ENCODE data around the gene RIMS4. TPM values are rescaled to one million over a fixed set of nuclear protein-coding genes. Genes with fewer than 3 reads are reported as not detected.

Gene RIMS4
- total RNA-seq, 1 experiment from 2014 or later, result 4.0 TPM

DNA sequence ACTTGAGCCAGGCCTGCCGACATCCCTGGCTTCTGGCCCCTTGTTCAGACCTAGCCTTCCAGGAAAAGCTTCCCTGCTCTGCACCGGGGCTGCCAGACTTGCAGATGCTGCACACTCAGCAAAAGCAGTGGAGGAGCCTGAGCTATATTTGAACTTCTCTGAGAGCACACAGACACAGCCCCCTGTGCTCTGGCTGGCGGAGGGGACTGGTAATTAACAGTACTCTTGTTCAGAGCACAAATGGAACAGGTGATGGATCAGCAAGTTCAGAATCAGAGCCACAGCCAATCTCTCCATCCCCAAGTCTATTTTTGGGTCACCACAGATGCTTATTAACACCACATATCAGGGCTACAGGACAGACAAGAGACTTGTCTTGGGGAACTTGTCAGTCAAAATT lies 27.6 kb upstream of the RIMS4 start:
- DNase-seq (ENCODE audit: low read depth, low spot score), result no peak
- intact Hi-C loops (cut with micrococcal nuclease; ENCODE audit: unreplicated experiment) (no loop called here), in situ Hi-C loops (cut with HindIII; ENCODE audit: low pct_unique_long_range_greater_than_20kb, low sequenced_read_pairs) (no loop called here)
- H3K9me3 ChIP-seq (ENCODE audit: control insufficient read depth, insufficient read depth, low read depth, low read length), result no peaks in the 10 kb centered on the region
- TF ChIP-seq TCF7L2 (IDR thresholded peaks at IDR 0.05; ENCODE audit: low read depth, low read length), result no peak
- TF ChIP-seq SIN3A (IDR thresholded peaks at IDR 0.05; ENCODE audit: borderline replicate concordance, insufficient read depth, low read depth, low read length), result no peak
- no peak for TF ChIP-seq POLR2AphosphoS5 (IDR thresholded peaks at IDR 0.05; ENCODE audit: low read depth, low read length)
- TF ChIP-seq REST (IDR thresholded peaks at IDR 0.05; ENCODE audit: insufficient read depth in 1 of 2, low read depth in 2 of 2, low read length in 1 of 2), result no peak
- TF ChIP-seq, protein P1, sequence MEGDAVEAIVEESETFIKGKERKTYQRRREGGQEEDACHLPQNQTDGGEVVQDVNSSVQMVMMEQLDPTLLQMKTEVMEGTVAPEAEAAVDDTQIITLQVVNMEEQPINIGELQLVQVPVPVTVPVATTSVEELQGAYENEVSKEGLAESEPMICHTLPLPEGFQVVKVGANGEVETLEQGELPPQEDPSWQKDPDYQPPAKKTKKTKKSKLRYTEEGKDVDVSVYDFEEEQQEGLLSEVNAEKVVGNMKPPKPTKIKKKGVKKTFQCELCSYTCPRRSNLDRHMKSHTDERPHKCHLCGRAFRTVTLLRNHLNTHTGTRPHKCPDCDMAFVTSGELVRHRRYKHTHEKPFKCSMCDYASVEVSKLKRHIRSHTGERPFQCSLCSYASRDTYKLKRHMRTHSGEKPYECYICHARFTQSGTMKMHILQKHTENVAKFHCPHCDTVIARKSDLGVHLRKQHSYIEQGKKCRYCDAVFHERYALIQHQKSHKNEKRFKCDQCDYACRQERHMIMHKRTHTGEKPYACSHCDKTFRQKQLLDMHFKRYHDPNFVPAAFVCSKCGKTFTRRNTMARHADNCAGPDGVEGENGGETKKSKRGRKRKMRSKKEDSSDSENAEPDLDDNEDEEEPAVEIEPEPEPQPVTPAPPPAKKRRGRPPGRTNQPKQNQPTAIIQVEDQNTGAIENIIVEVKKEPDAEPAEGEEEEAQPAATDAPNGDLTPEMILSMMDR (IDR thresholded peaks at IDR 0.05), result no peak
- no TSS peak for BruUV-seq (replicated peaks)
- CTCF ChIA-PET, result no interaction called here
- H3K4me3 ChIP-seq (ENCODE audit: low read depth in 2 of 2, low read length in 2 of 2), result no peak overlapping the region
- H3K27me3 ChIP-seq (ENCODE audit: control insufficient read depth, insufficient read depth, low read length), result peaks cover 7% of the 10 kb centered on the region; the same call in 1 of the 2 replicates
- no peaks in the 10 kb centered on the region for H3K36me3 ChIP-seq (ENCODE audit: control insufficient read depth, insufficient read depth, low read length)
- H3K27ac ChIP-seq (ENCODE audit: low read length), result no peak overlapping the region
- no peak for ATAC-seq
- POLR2A ChIA-PET, result no interaction called here
- H3K4me1 ChIP-seq (ENCODE audit: control insufficient read depth, insufficient read depth, low read length), result no peaks in the 10 kb centered on the region

GRCh38 chr20:44836601-44837120 lies 26.3 kb upstream of the RIMS4 start:
- in situ Hi-C loops (cut with HindIII; ENCODE audit: low pct_unique_long_range_greater_than_20kb, low sequenced_read_pairs) (no loop called here), intact Hi-C loops (cut with micrococcal nuclease; ENCODE audit: unreplicated experiment) (no loop called here)
- no TSS peak for BruUV-seq (replicated peaks)
- ChIA-PET POLR2A (no interaction called here), CTCF (no interaction called here)
- H3K4me1 ChIP-seq (ENCODE audit: control insufficient read depth, insufficient read depth, low read length), result no peaks in the 10 kb centered on the region
- H3K4me3 ChIP-seq (ENCODE audit: low read depth in 2 of 2, low read length in 2 of 2), result no peak overlapping the region
- no peak for DNase-seq (ENCODE audit: low read depth, low spot score)
- H3K36me3 ChIP-seq (ENCODE audit: control insufficient read depth, insufficient read depth, low read length), result no peaks in the 10 kb centered on the region
- H3K9me3 ChIP-seq (ENCODE audit: control insufficient read depth, insufficient read depth, low read depth, low read length), result no peaks in the 10 kb centered on the region
- H3K27ac ChIP-seq (ENCODE audit: low read length), result no peak overlapping the region
- H3K27me3 ChIP-seq (ENCODE audit: control insufficient read depth, insufficient read depth, low read length), result peaks cover 7% of the 10 kb centered on the region; the same call in 1 of the 2 replicates
- ATAC-seq, result no peak
- no peak for TF ChIP-seq REST (IDR thresholded peaks at IDR 0.05; ENCODE audit: insufficient read depth in 1 of 2, low read depth in 2 of 2, low read length in 1 of 2)
- TF ChIP-seq, protein P1 (IDR thresholded peaks at IDR 0.05), result no peak
- TF ChIP-seq TCF7L2 (IDR thresholded peaks at IDR 0.05; ENCODE audit: low read depth, low read length), result no peak
- TF ChIP-seq SIN3A (IDR thresholded peaks at IDR 0.05; ENCODE audit: borderline replicate concordance, insufficient read depth, low read depth, low read length), result no peak
- no peak for TF ChIP-seq POLR2AphosphoS5 (IDR thresholded peaks at IDR 0.05; ENCODE audit: low read depth, low read length)
